A673 (cell line): Measurements from ENCODE around the gene KDM3A. TPM values are rescaled to one million over a fixed set of nuclear protein-coding genes. Genes with fewer than 3 reads are reported as not detected.

Experiments
- BruUV-seq: library from RNA; stranded (reverse); fragments of 400-500 nt; replicated peaks from 2 replicates; lab custom pipeline; 2021; lab: Mats Ljungman, UMichigan
- CTCF ChIA-PET: fragments of 300-600 bp; sonication (Branson Sonifier 250); formaldehyde crosslinking; loops from one replicate; lab custom pipeline; 2022; ENCODE audit warnings: antibody characterized with exemption; lab: Charles Lee
- POLR2A ChIA-PET: fragments of 300-600 bp; sonication (Branson Sonifier 250); formaldehyde crosslinking; loops from one replicate; lab custom pipeline; 2022; ENCODE audit warnings: antibody characterized with exemption; ENCODE audit not compliant: low non-redundant PET; lab: Charles Lee
- DNase-seq: peaks from one replicate; pipeline ENCODE4 v3.0.0-alpha.2; 2015; ENCODE audit warnings: low spot score
- H3K27ac ChIP-seq: fragments of 200-600 bp; sonication (generic); 2 replicates; pipeline ENCODE4 v1.5.1; 2016; ENCODE audit warnings: mixed run types, low read depth, mild to moderate bottlenecking, mixed read lengths, antibody characterized with exemption, low read length; ENCODE audit not compliant: poor library complexity, severe bottlenecking
- H3K27me3 ChIP-seq: fragments of 200-600 bp; sonication (generic); replicated peaks from 2 replicates; pipeline ENCODE4 v1.6.1; 2017; ENCODE audit warnings: mixed run types, low read depth, mild to moderate bottlenecking, mixed read lengths, antibody characterized with exemption, low read length; ENCODE audit not compliant: insufficient read depth, poor library complexity
- H3K36me3 ChIP-seq: fragments of 200-600 bp; sonication (generic); 2 replicates; pipeline ENCODE4 v1.6.1; 2016; ENCODE audit warnings: mixed run types, mild to moderate bottlenecking, mixed read lengths, antibody characterized with exemption, low read length; ENCODE audit not compliant: insufficient read depth, poor library complexity, severe bottlenecking
- H3K4me1 ChIP-seq: fragments of 200-600 bp; sonication (generic); 2 replicates; pipeline ENCODE4 v1.6.1; 2017; ENCODE audit warnings: mixed run types, mild to moderate bottlenecking, mixed read lengths, antibody characterized with exemption, low read length; ENCODE audit not compliant: insufficient read depth, poor library complexity, severe bottlenecking
- H3K4me3 ChIP-seq: fragments of 200-600 bp; sonication (generic); 2 replicates; pipeline ENCODE4 v1.5.1; 2016; ENCODE audit warnings: low read depth, mixed run types, mild to moderate bottlenecking, mixed read lengths, low read length; ENCODE audit not compliant: poor library complexity, severe bottlenecking
- H3K9me3 ChIP-seq: fragments of 200-600 bp; sonication (generic); 2 replicates; pipeline ENCODE4 v1.6.1; 2016; ENCODE audit warnings: mixed run types, low read depth, mild to moderate bottlenecking, mixed read lengths, antibody characterized with exemption, low read length; ENCODE audit not compliant: poor library complexity, severe bottlenecking
- CTCF ChIP-seq: fragments of 300-800, 200-600 bp; sonication (generic); conservative IDR thresholded peaks from 2 replicates; pipeline ENCODE4 v1.5.1; 2017; ENCODE audit warnings: low read depth, mild to moderate bottlenecking, antibody characterized with exemption, low read length, moderate library complexity, mixed read lengths
- EZH2 ChIP-seq: fragments of 200-600 bp; sonication (generic); IDR thresholded peaks from 2 replicates; pipeline ENCODE4 v1.6.1; 2017; ENCODE audit warnings: borderline replicate concordance, low read depth, mild to moderate bottlenecking, mixed read lengths, antibody characterized with exemption, low read length; ENCODE audit not compliant: poor library complexity, severe bottlenecking
- intact Hi-C: fragments of 100-400 bp; cut with micrococcal nuclease; formaldehyde crosslinking; loops from one replicate; pipeline ENCODE4 v1.10.0; 2022; ENCODE audit not compliant: unreplicated experiment
- total RNA-seq: library from RNA; stranded (reverse); gene quantifications from 2 replicates; pipeline ENCODE4 v1.2.3, GENCODE V29; 2021

Gene KDM3A
- total RNA-seq, 1 experiment from 2014 or later = 40.7 TPM

GRCh38 chr2:86498468-86499260, 57.5 kb downstream of the KDM3A start:
- H3K27me3 ChIP-seq = no peaks in the 10 kb centered on the region
- intact Hi-C loops = no loop called here
- peaks cover 44% of the 10 kb centered on the region for H3K36me3 ChIP-seq
- H3K27ac ChIP-seq = no peak overlapping the region
- TF ChIP-seq CTCF (no peak), EZH2 (no peak)
- DNase-seq = no peak
- ChIA-PET CTCF (no interaction called here), POLR2A (no interaction called here)
- H3K4me1 ChIP-seq = no peaks in the 10 kb centered on the region
- H3K4me3 ChIP-seq = no peak overlapping the region
- BruUV-seq = no TSS peak
- H3K9me3 ChIP-seq = peaks cover 14% of the 10 kb centered on the region

GRCh38 chr2:86499326-86499725, 58.2 kb downstream of the KDM3A start:
- Histone ChIP-seq H3K4me1 (no peaks in the 10 kb centered on the region), H3K9me3 (peaks cover 14% of the 10 kb centered on the region), H3K27ac (no peak overlapping the region), H3K27me3 (no peaks in the 10 kb centered on the region), H3K4me3 (no peak overlapping the region), H3K36me3 (peaks cover 39% of the 10 kb centered on the region)
- CTCF ChIA-PET = no interaction called here
- no peak for DNase-seq
- BruUV-seq = no TSS peak
- intact Hi-C loops = no loop called here
- POLR2A ChIA-PET = no interaction called here
- TF ChIP-seq EZH2 (no peak), CTCF (no peak)

- Histone ChIP-seq H3K36me3 (peaks cover 41% of the 10 kb centered on the region), H3K27ac (no peak overlapping the region), H3K9me3 (peaks cover 14% of the 10 kb centered on the region), H3K4me3 (no peak overlapping the region), H3K27me3 (no peaks in the 10 kb centered on the region), H3K4me1 (no peaks in the 10 kb centered on the region)
- DNase-seq = no peak
- TF ChIP-seq EZH2 (no peak), CTCF (no peak)
- no TSS peak for BruUV-seq
- ChIA-PET CTCF (no interaction called here), POLR2A (no interaction called here)
- intact Hi-C loops = no loop called here
Observed at GRCh38 chr2:86500325-86501083, 59.3 kb downstream of the KDM3A start.
